Measurements from ENCODE around the gene ADGRG3. TPM values are rescaled to one million over a fixed set of nuclear protein-coding genes. Genes with fewer than 3 reads are reported as not detected.

ADGRG3 gene
- total RNA-seq, 1 donor from 2014 or later = 5.8 TPM

DNA sequence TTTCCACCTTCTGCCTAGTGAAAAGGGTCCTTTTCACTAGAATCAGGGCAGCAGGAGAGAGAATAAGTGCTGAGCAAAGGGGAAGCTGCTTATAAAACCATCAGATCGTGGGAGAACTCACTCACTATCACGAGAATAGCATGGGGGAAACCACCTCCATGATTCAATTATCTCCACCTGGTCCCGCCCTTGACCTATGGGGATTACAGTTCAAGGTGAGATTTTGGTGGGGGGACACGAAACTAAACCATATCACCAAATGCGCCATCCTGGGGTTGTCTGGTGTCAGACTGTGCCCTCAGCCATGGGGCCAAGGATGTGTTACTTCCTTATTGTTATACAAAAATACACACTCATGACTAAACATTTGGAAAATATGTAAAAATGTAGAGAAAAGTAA, 57.0 kb downstream of the ADGRG3 start:
- Histone ChIP-seq H3K27ac (no peak overlapping the region), H3K36me3 (no peaks in the 10 kb centered on the region), H3K27me3 (no peaks in the 10 kb centered on the region), H3K4me1 (no peaks in the 10 kb centered on the region), H3K4me3 (no peak overlapping the region), H3K9me3 (no peaks in the 10 kb centered on the region)
- TF ChIP-seq, protein P1, sequence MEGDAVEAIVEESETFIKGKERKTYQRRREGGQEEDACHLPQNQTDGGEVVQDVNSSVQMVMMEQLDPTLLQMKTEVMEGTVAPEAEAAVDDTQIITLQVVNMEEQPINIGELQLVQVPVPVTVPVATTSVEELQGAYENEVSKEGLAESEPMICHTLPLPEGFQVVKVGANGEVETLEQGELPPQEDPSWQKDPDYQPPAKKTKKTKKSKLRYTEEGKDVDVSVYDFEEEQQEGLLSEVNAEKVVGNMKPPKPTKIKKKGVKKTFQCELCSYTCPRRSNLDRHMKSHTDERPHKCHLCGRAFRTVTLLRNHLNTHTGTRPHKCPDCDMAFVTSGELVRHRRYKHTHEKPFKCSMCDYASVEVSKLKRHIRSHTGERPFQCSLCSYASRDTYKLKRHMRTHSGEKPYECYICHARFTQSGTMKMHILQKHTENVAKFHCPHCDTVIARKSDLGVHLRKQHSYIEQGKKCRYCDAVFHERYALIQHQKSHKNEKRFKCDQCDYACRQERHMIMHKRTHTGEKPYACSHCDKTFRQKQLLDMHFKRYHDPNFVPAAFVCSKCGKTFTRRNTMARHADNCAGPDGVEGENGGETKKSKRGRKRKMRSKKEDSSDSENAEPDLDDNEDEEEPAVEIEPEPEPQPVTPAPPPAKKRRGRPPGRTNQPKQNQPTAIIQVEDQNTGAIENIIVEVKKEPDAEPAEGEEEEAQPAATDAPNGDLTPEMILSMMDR (IDR thresholded peaks at IDR 0.05) = no peak
- intact Hi-C loops (cut with DNase I) = no loop called here
- ATAC-seq = no peak
- DNase-seq = no peak

DNA sequence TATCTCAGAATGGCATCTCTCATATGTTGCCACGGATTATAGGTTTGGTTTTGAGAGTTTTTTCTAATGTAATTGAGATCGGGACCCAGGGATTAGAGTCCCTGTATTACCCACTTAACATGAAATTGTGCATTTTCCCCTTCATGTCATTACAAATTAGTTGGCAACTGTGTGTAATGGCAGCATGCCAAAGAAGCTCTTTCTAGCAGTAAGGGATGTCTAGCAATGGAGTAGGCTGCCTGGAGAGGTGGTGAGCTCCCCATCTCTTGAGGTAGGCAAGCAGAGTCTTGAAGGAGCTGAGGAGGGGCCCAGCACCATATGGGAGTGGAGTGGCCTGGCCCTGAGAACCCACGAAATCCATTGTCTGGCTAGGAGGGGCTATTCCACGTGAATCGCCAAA, 57.4 kb downstream of the ADGRG3 start:
- ATAC-seq = no peak
- no peak for DNase-seq
- H3K27me3 ChIP-seq = no peaks in the 10 kb centered on the region
- intact Hi-C loops (cut with DNase I) = no loop called here
- H3K27ac ChIP-seq = no peak overlapping the region
- H3K4me1 ChIP-seq = no peaks in the 10 kb centered on the region
- no peaks in the 10 kb centered on the region for H3K9me3 ChIP-seq
- TF ChIP-seq, protein P1 (IDR thresholded peaks at IDR 0.05) = no peak
- no peaks in the 10 kb centered on the region for H3K36me3 ChIP-seq
- H3K4me3 ChIP-seq = no peak overlapping the region

DNA sequence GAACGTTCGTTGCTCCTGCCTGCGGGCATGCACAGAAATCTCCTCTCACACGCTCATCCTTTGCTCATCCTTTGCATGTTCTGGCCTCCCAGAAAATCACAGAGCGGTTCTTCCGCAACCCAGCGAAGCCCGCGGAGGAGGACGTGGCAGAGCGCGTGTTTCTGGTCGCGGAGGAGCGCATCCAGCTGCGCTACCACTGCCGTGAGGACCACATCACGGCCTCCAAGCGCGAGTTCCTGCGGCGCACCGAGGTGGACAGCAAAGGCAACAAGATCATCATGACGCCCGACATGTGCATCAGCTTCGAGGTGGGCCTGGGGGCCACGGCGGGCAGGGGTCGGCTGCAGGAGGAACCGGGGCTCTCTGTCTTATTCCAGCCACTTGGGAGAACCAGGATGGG, 57.9 kb downstream of the ADGRG3 start:
- H3K36me3 ChIP-seq = no peaks in the 10 kb centered on the region
- DNase-seq = no peak
- intact Hi-C loops (cut with DNase I) = no loop called here
- no peak overlapping the region for H3K27ac ChIP-seq
- no peaks in the 10 kb centered on the region for H3K27me3 ChIP-seq
- no peak overlapping the region for H3K4me3 ChIP-seq
- TF ChIP-seq, protein P1 (IDR thresholded peaks at IDR 0.05) = no peak
- H3K4me1 ChIP-seq = no peaks in the 10 kb centered on the region
- H3K9me3 ChIP-seq = no peaks in the 10 kb centered on the region
- no peak for ATAC-seq

DNA sequence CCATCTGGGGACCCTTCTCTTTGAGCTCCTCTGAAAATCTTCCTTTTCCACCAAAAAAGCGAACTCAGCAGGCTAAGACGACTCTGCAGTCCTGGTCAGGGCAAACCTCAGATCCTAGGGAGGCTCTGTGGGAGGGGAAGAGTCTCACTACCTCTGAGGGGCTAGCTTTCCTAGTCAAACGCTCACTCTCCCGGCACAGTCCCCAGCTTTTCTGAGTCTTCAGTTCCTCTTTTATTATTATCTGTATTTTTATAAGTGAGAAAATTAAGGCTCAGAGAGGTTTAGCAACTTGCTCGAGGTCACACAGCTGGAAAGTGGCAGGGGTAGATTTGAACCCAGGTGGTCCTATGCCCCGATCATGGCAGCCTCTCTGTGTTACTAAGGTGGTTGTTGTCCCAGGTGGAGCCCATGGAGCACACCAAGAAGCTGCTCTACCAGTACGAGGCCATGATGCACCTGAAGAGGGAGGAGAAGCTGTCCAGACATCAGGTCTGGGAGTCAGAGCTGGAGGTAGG, 58.4 kb downstream of the ADGRG3 start:
- DNase-seq = no peak
- intact Hi-C loops (cut with DNase I) = no loop called here

DNA sequence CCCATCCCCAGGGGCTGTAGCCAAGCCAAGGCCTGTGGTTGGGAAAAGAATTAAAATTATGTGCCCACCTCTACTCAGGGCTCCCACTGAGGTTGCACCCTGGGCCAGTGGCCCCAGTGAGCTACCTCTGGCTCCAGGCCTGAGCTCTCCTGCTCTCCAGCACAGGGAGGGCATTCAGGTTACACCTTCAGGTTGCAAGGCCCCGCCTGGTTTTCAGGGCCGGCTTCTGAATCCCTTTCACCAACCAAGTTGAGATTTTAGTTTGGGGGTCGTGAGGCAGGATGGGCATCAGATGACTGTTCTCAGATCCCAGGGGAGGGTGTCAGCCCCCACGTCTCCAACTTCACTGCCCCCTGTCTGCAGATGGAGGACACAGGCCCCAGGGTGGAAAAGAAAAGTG, 59.5 kb downstream of the ADGRG3 start:
- Histone ChIP-seq H3K4me3 (no peak overlapping the region), H3K36me3 (no peaks in the 10 kb centered on the region), H3K9me3 (no peaks in the 10 kb centered on the region), H3K4me1 (no peaks in the 10 kb centered on the region), H3K27ac (no peak overlapping the region), H3K27me3 (no peaks in the 10 kb centered on the region)
- intact Hi-C loops (cut with DNase I) = no loop called here
- no peak for ATAC-seq
- TF ChIP-seq, protein P1 (IDR thresholded peaks at IDR 0.05) = no peak
- peak; percentile 36 for DNase-seq

More for the DNA sequence above, 58.4 kb downstream of the ADGRG3 start:
- Histone ChIP-seq H3K36me3 (no peaks in the 10 kb centered on the region), H3K27ac (no peak overlapping the region), H3K27me3 (no peaks in the 10 kb centered on the region), H3K4me1 (no peaks in the 10 kb centered on the region), H3K4me3 (no peak overlapping the region), H3K9me3 (no peaks in the 10 kb centered on the region)
- TF ChIP-seq, protein P1 (IDR thresholded peaks at IDR 0.05) = no peak
- ATAC-seq = no peak
